ENCODE measurements around the gene PLCL1. TPM values are rescaled to one million over a fixed set of nuclear protein-coding genes. Genes with fewer than 3 reads are reported as not detected.

Gene PLCL1
- total and polyA plus RNA-seq, 10 of the 15 experiments (the other 5 are each of a cell fraction or from before 2014, with no cell fraction given) = 0.03 to 1.5 (median 0.22) TPM

GRCh38 chr2:197938555-197938954 lies 134.2 kb downstream of the PLCL1 start (continued):
- TF ChIP-seq ZBTB40 (IDR thresholded peaks at IDR 0.05; ENCODE audit: borderline replicate concordance) = no peak

GRCh38 chr2:197939787-197940186 lies 135.4 kb downstream of the PLCL1 start:
- FAIRE-seq = no peak
- ChIA-PET CTCF (interaction anchor here (1.4 kb wide), 1 partner anchor 46 kb away, joined by 3 read pairs; no protein-coding TSS in a partner anchor), SMC1A (ENCODE audit: uncharacterized antibody, unreplicated experiment) (interaction anchor here (1.3 kb wide), 1 partner anchor 64 kb away, joined by 3 read pairs; no protein-coding TSS in a partner anchor), RAD21 (ENCODE audit: unreplicated experiment) (no interaction called here), POLR2A (no interaction called here)
- TF ChIP-seq YY1 (IDR thresholded peaks at IDR 0.05; ENCODE audit: low read depth, low read length) = no peak
- TF ChIP-seq CREB1 (IDR thresholded peaks at IDR 0.05; ENCODE audit: low read depth) = no peak
- TF ChIP-seq NKRF (conservative IDR thresholded peaks at IDR 0.05) = no peak
- no peak for TF ChIP-seq MLLT1 (IDR thresholded peaks at IDR 0.05)
- TF ChIP-seq GABPA (IDR thresholded peaks at IDR 0.05; ENCODE audit: low read depth) = no peak
- DNase-seq (ENCODE audit: low read depth, low spot score) = no peak
- Histone ChIP-seq H3K79me2 (ENCODE audit: control insufficient read depth, insufficient read depth, low read length) (no peaks in the 10 kb centered on the region), H3K27me3 (replicated peaks in 1 of 2; ENCODE audit: control insufficient read depth in 2 of 2, insufficient read depth in 2 of 2, low read length in 1 of 2) (no peaks in the 10 kb centered on the region; a peak in 1 of 4 replicates), H3K9me3 (replicated peaks; ENCODE audit: control insufficient read depth, insufficient read depth, low read length) (no peaks in the 10 kb centered on the region), H3K9ac (ENCODE audit: control insufficient read depth, insufficient read depth, low read length) (no peak overlapping the region), H3K4me2 (ENCODE audit: control insufficient read depth, insufficient read depth) (no peak overlapping the region), H3K4me1 (ENCODE audit: control insufficient read depth, insufficient read depth, low read length) (no peaks in the 10 kb centered on the region), H3K27ac (ENCODE audit: control insufficient read depth, insufficient read depth) (no peak overlapping the region), H3K4me3 (no peak overlapping the region), H4K20me1 (ENCODE audit: control insufficient read depth, insufficient read depth) (no peaks in the 10 kb centered on the region), H3K36me3 (ENCODE audit: control insufficient read depth in 2 of 2, insufficient read depth in 2 of 2, low read length in 1 of 2) (no peaks in the 10 kb centered on the region), H2AFZ (ENCODE audit: control insufficient read depth, low read depth, low read length) (no peak overlapping the region)
- in situ Hi-C loops (cut with MboI) (no loop called here), intact Hi-C loops (cut with micrococcal nuclease; ENCODE audit: unreplicated experiment) (no loop called here)
- no peak for ATAC-seq
- no TSS peak for BruUV-seq (replicated peaks)
- WGBS (ENCODE audit: insufficient coverage, insufficient replicate concordance, low lambda C conversion rate, missing lambda C conversion rate) = 36% methylated on average over 3 of the region's 3 CpGs
